ENCODE results near the gene HIRA.
"Not testable (repeated sequence)": the region's sequence is repeated elsewhere in the genome, so short reads cannot be mapped to it uniquely, and the experiment has no call there.

HIRA gene

DNA sequence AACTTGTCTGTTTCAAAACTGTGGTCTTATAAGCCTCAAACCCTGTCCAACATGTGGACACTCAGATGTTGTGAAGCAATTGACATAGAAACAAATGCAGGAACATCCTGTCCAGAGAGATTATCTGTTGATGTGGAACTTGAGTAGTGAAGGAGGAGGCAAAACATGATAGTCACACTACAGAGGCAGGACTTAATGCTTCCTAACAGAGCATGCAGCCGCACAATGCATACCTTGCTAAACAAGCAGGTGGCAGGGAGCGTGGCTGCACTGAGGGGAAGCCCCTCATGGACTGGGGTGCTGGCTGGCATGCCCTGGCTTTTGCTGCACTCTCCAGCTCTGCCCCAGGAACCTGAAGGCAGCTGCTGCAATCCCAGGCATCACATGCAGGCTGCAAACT, 10.6 kb upstream of the HIRA start:
- DNase-seq: no peak

GRCh38 chr22:19440411-19441195, 9.1 kb upstream of the HIRA start:
- DNase-seq: no peak

- no peak for DNase-seq
Measured at GRCh38 chr22:19438298-19438697, 6.8 kb upstream of the HIRA start.

DNA sequence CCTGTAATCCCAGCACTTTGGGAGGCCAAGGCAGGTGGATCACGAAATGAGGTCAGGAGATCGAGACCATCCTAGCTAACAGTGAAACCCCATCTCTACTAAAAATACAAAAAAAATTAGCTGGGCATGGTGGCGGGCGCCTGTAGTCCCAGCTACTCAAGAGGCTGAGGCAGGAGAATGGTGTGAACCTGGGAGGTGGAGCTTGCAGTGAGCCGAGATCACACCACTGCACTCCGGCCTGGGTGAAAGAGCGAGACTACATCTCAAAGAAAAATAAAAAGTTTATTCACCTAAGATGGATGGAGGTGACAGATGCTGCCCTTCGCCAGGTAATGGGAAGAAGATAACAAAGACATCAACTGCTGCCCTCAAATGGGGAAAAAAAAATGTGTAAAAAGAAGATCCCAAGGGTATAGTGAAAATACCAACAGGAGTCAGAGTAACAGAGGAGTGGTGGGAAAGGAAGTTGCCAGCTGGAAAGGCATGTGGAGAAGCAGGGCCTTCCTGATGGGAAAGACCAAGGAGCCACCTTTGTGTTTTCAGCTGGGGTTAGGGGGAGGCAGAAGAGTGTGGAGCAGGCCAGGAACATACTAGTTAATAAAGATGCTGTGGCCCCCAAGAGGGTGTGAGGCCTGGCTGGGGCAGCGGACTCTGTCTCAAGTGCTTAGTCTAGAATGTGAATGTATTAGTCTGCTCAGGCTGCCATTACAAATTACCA, 5.1 kb upstream of the HIRA start:
- not testable (repeated sequence) for DNase-seq

DNA sequence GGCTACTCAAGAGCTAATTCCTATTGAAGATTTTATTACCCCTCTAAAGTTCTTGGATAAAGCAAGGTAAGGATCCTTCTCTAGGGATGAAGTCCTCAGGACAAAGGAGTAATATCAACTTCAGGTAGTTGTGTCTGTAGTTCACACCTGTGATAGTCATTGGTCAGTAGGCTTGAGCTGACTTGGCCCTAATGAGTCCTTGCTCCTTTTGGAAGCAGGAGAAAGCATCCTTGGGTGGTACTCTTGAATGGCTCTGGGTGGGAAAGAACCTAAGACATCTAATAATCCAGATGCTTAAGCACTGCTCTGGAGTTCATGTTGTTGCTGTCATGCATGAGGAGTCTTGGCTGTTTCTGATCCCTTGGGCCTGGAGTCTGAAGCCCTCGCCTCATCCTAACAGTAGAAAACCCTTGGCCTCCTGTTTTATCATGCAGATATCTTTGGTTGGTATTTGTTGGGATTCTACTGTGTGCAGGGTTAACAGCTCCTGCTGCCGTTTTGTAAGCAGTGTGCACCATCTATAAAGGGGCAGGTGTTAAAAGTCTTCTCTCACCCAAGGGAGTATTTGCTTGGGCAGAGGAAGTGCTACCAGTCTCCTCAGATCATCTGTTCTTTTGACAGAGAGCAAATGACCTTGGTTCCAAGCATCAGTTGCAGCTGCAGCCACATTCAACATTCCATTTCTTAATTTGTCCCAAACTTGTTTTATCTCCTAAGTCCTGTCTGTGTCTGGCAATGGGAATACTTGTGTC, 3.5 kb upstream of the HIRA start:
- DNase-seq: no peak

DNA sequence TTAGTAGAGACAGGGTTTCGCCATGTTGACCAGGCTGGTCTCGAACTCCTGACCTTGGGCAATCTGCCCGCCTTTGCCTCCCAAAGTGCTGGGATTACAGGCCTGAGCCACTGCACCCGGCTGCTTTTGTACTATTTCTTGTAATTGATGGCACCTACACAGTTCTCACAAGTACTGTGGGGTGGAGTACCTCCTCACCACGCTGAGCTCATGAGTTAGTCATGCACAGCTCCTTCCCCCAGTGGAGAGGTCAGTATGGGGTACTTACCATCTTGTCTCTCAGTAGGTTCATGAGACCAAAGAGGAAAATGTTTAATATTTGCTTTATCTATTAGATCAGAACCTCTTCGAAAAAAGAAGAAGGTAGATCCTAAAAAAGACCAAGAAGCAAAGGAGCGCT, 2.9 kb upstream of the HIRA start:
- no peak for DNase-seq

- DNase-seq: peak; percentile 90
Measured at GRCh38 chr22:19432133-19432851, 759 bp upstream of the HIRA start, which contains the start of gene MRPL40. TSS of gene MRPL40 (plus strand) at chr22:19432545. CDS start at chr22:19432555, 10 bp downstream.

- no peak for DNase-seq
Measured at GRCh38 chr22:19430890-19431541, 517 bp downstream of the HIRA start.

- peak; percentile 45 for DNase-seq
Measured at GRCh38 chr22:19429950-19430889, 1.3 kb downstream of the HIRA start.

GRCh38 chr22:19424186-19424500, 7.4 kb downstream of the HIRA start:
- DNase-seq: no peak

DNA sequence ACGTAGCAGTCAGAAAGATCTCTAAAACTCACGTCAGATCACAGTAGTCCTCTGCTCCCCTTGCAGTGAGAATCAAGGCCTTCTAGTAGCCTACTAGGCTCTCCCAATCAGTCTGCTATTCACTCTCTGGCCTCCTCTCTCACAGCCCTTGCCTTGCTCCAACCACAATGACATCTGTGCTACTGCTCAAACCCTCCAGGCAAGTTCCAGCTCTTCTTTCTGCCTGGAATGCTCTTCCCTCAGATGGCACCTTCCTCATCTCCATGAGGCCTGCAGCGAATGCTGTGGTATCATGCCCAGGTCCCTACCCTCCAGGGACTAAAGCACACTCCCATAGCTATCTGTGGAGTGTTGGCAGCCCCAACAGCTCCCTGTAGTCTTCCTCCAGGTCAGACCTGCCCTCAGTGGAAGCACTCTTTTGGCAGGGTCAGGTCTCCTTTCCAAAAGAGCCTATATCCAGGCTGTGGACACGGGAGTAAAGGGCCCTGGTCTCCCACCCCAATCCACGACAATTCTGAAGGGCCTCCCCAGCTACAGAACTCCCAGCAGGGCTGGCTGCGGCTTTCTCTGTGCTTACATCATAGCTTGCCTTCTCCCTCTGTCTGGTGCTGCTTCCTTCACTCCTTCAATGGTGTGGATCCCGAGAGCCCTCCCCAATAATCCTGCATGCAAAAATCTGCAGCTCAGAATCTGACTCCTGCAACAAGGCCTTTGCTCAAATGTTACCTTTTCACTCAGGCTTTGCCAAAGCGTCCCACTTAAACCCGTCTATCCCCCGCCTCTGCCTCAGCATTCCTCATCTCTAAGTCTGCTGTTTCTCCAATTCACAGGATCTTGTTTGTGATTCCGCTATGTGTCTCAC, 8.9 kb downstream of the HIRA start:
- no peak for DNase-seq

DNA sequence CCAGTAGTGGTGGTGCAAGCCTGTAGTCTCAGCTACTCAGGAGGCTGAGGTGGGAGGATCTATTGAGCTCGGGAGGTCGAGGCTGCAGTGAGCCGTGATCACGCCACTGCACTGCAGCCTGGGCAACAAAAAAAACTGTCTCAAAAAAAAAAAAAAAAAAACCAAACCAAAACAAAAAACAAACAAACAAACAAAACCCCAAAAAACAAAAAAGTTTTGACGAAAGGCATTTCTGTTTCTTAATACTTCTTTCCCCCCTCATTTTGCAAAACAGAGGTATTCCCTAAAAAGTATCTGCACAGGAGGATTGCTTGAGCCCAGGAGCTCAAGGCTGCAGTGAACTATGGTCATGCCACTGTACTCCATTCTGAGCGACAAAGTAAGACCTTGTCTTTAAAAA, 11.2 kb downstream of the HIRA start:
- DNase-seq: no peak

DNA sequence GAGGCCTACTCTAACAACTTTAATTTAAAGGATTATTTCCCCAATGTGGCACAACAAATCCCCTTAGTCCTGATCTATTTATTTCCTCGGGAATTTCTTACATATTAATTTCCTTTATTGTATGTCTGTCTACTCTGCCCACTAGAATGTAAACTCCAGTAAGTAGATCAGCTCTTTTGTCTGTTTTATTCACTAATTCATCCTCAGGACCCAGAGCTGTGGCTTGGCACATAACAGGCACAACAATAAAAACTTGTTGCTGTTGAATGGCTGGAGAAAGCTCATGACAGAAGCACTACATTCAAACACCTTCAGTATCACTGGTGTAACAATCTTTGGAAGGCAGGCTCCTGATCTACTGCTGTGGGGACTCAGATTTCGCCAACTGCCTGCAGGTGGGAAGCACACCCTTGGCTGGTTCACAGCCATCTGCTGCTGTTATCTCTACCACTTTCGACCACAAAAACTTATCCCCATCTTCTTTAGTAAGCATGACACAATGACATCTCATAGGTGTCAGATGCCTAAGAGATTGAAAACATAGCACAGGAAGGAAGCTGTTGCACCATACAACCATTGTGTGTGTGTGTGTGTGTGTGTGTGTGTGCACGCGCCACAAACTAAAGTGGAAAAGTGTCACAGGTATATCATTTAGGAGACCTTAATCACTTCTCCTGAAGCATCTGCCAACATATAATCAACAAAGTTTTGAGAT, 11.9 kb downstream of the HIRA start:
- DNase-seq: peak; percentile 72

DNA sequence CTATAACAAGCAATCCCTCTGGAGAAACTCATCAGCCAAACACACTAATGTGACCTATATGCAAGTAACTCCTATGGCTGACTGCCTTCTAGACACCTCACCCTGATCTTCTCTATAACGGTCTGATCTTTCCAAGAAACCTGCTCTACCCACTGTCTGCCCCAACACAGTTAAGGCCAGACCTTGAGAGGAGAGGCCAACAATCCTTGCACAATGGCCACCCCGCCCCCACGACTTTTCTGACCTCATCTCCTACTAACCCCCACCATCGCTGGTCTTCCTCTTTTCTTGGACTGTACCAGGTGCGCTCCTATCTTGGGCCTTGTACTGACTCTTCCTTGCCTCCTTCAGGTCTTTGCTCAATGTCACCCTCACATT, 12.5 kb downstream of the HIRA start:
- no peak for DNase-seq

DNA sequence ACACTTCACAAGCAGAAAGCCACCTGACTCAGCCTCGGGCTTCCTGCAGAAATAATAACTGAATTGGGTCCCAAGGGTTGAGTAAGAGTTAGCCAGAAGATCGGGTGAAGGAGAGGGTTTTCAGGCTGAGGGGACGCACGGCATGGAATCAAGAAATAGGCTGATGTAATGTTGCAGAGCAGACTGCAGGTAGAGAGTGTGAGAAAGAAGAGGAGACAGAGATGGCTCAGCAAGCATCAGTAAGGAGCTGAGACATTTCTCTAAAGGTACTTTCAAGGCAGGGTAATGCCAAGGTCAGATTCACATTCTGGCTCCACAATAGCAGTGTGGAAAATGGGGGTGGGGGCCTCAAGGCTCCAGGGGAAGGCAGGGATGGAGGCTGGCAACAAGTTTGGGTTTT, 18.6 kb downstream of the HIRA start:
- DNase-seq: no peak

GRCh38 chr22:19412478-19412877, 19.1 kb downstream of the HIRA start:
- no peak for DNase-seq

DNA sequence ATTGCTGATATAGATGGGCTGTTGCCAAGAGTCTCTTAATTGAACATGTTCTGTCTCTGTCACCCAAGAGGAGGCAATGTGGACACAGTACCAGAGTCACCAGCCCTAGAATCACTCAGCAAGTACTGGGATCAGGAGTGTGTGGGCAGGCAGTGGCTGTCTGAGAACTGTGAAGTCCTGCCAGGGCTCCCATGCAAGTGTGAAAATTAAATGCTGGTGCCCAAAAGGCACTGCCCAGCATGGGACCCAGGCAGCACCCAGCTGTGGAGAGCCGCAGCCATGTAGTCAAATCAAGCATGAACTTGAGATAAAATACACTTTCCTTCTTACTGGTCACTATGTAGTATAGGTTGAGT, 19.9 kb downstream of the HIRA start:
- DNase-seq: no peak

GRCh38 chr22:19410941-19411689, 20.4 kb downstream of the HIRA start:
- DNase-seq: no peak
